Osteocyte (in vitro differentiated cells): ENCODE data around the gene CWH43. TPM values are rescaled to one million over a fixed set of nuclear protein-coding genes. Genes with fewer than 3 reads are reported as not detected.
"Not testable (repeated sequence)": the region's sequence is repeated elsewhere in the genome, so short reads cannot be mapped to it uniquely, and the experiment has no call there.

Source experiments
- DNase-seq: peaks from one replicate; pipeline ENCODE4 v3.0.0; 2021; ENCODE audit warnings: mixed read lengths; ENCODE audit not compliant: unreplicated experiment; ENCODE audit errors: extremely low spot score
- H3K27ac Mint-ChIP-seq: one replicate; pipeline ENCODE4 v1.8.0; 2021; ENCODE audit warnings: mild to moderate bottlenecking, mixed read lengths; ENCODE audit not compliant: unreplicated experiment
- H3K27me3 Mint-ChIP-seq: one replicate; pipeline ENCODE4 v1.8.0; 2021; ENCODE audit warnings: mixed read lengths; ENCODE audit not compliant: unreplicated experiment
- H3K36me3 Mint-ChIP-seq: one replicate; pipeline ENCODE4 v1.8.0; 2021; ENCODE audit warnings: mixed read lengths; ENCODE audit not compliant: unreplicated experiment
- H3K4me1 Mint-ChIP-seq: one replicate; pipeline ENCODE4 v1.8.0; 2021; ENCODE audit warnings: mixed read lengths; ENCODE audit not compliant: unreplicated experiment
- H3K4me3 Mint-ChIP-seq: one replicate; pipeline ENCODE4 v1.8.0; 2021; ENCODE audit warnings: mild to moderate bottlenecking, moderate library complexity, mixed read lengths; ENCODE audit not compliant: unreplicated experiment
- H3K9me3 Mint-ChIP-seq: one replicate; pipeline ENCODE4 v1.8.0; 2021; ENCODE audit warnings: mixed read lengths; ENCODE audit not compliant: unreplicated experiment
- total RNA-seq: library from RNA; stranded (reverse); gene quantifications from 2 replicates; pipeline ENCODE4 v1.2.1, GENCODE V29; 2021

Gene CWH43
- total RNA-seq, 1 donor from 2014 or later = not detected

GRCh38 chr4:49109567-49110166 lies 123.6 kb downstream of the CWH43 start:
- not testable (repeated sequence) for H3K27me3 Mint-ChIP-seq, H3K4me3 Mint-ChIP-seq, H3K27ac Mint-ChIP-seq, DNase-seq, H3K4me1 Mint-ChIP-seq
- Mint-ChIP-seq H3K36me3 (peaks cover 19% of the 10 kb centered on the region), H3K9me3 (peaks cover 46% of the 10 kb centered on the region)

- not testable (repeated sequence) for DNase-seq, H3K4me1 Mint-ChIP-seq, H3K4me3 Mint-ChIP-seq, H3K27me3 Mint-ChIP-seq, H3K27ac Mint-ChIP-seq
- Mint-ChIP-seq H3K9me3 (peaks cover 40% of the 10 kb centered on the region), H3K36me3 (peaks cover 15% of the 10 kb centered on the region)
Observed at GRCh38 chr4:49110579-49110978, 124.5 kb downstream of the CWH43 start.

Other genes starting within 250 kb of the CWH43 start
- gene FRYL, start 206.0 kb upstream of the CWH43 start, total RNA-seq = 54.8 and 61.9 TPM in 2 replicates
- 146 and 165 TPM in 2 replicates for gene OCIAD1, start 155.2 kb upstream of the CWH43 start, total RNA-seq
- gene OCIAD2, start 79.5 kb upstream of the CWH43 start, total RNA-seq = 8.7 and 9.0 TPM in 2 replicates